ENCODE data around the gene HDAC8.

The HDAC8 gene

GRCh38 chrX:72381439-72382201, 191.0 kb downstream of the HDAC8 start:
- Histone ChIP-seq H3K36me3 (no peaks in the 10 kb centered on the region), H3K9me3 (ENCODE audit: severe bottlenecking) (no peaks in the 10 kb centered on the region), H3K4me3 (ENCODE audit: low read depth, low read length) (no peak overlapping the region), H3K27me3 (ENCODE audit: insufficient read depth, low read depth, severe bottlenecking) (peaks cover 3% of the 10 kb centered on the region), H3K27ac (no peak overlapping the region)
- DNase-seq = no peak
- no peak for TF ChIP-seq CTCF (IDR thresholded peaks at IDR 0.05; ENCODE audit: low read depth, low read length)

GRCh38 chrX:72376124-72376523, 196.5 kb downstream of the HDAC8 start:
- Histone ChIP-seq H3K36me3 (no peaks in the 10 kb centered on the region), H3K4me3 (ENCODE audit: low read depth, low read length) (no peak overlapping the region), H3K27ac (no peak overlapping the region), H3K27me3 (ENCODE audit: insufficient read depth, low read depth, severe bottlenecking) (peaks cover 6% of the 10 kb centered on the region), H3K9me3 (ENCODE audit: severe bottlenecking) (no peaks in the 10 kb centered on the region)
- DNase-seq = no peak
- TF ChIP-seq CTCF (IDR thresholded peaks at IDR 0.05; ENCODE audit: low read depth, low read length) = no peak

- DNase-seq = no peak
- no peak overlapping the region for H3K27ac ChIP-seq
- no peaks in the 10 kb centered on the region for H3K36me3 ChIP-seq
- H3K9me3 ChIP-seq (ENCODE audit: severe bottlenecking) = no peaks in the 10 kb centered on the region
- peaks cover 6% of the 10 kb centered on the region for H3K27me3 ChIP-seq (ENCODE audit: insufficient read depth, low read depth, severe bottlenecking)
- no peak for TF ChIP-seq CTCF (IDR thresholded peaks at IDR 0.05; ENCODE audit: low read depth, low read length)
- no peak overlapping the region for H3K4me3 ChIP-seq (ENCODE audit: low read depth, low read length)
Measured at GRCh38 chrX:72373136-72373535, 199.5 kb downstream of the HDAC8 start.

- H3K27me3 ChIP-seq (ENCODE audit: insufficient read depth, low read depth, severe bottlenecking) = peaks cover 6% of the 10 kb centered on the region
- no peak for TF ChIP-seq CTCF (IDR thresholded peaks at IDR 0.05; ENCODE audit: low read depth, low read length)
- no peaks in the 10 kb centered on the region for H3K36me3 ChIP-seq
- DNase-seq = no peak
- H3K4me3 ChIP-seq (ENCODE audit: low read depth, low read length) = no peak overlapping the region
- no peaks in the 10 kb centered on the region for H3K9me3 ChIP-seq (ENCODE audit: severe bottlenecking)
- H3K27ac ChIP-seq = no peak overlapping the region
Measured at GRCh38 chrX:72372735-72373134, 199.9 kb downstream of the HDAC8 start.

- H3K36me3 ChIP-seq = no peaks in the 10 kb centered on the region
- no peak overlapping the region for H3K4me3 ChIP-seq (ENCODE audit: low read depth, low read length)
- no peak for DNase-seq
- no peaks in the 10 kb centered on the region for H3K9me3 ChIP-seq (ENCODE audit: severe bottlenecking)
- peaks cover 9% of the 10 kb centered on the region for H3K27me3 ChIP-seq (ENCODE audit: insufficient read depth, low read depth, severe bottlenecking)
- no peak for TF ChIP-seq CTCF (IDR thresholded peaks at IDR 0.05; ENCODE audit: low read depth, low read length)
- no peak overlapping the region for H3K27ac ChIP-seq
Measured at GRCh38 chrX:72371405-72371804, 201.2 kb downstream of the HDAC8 start.

- TF ChIP-seq CTCF (IDR thresholded peaks at IDR 0.05; ENCODE audit: low read depth, low read length) = no peak
- Histone ChIP-seq H3K36me3 (no peaks in the 10 kb centered on the region), H3K4me3 (ENCODE audit: low read depth, low read length) (no peak overlapping the region), H3K27ac (no peak overlapping the region), H3K27me3 (ENCODE audit: insufficient read depth, low read depth, severe bottlenecking) (peaks cover 12% of the 10 kb centered on the region), H3K9me3 (ENCODE audit: severe bottlenecking) (no peaks in the 10 kb centered on the region)
- DNase-seq = no peak
Measured at GRCh38 chrX:72368796-72369195, 203.8 kb downstream of the HDAC8 start.

All from WERI-Rb-1 (cell line).